ENCODE measurements around the gene PRKCB. TPM values are rescaled to one million over a fixed set of nuclear protein-coding genes. Genes with fewer than 3 reads are reported as not detected.

Gene PRKCB
- total RNA-seq, 1 donor from 2014 or later = 28.7 TPM

DNA sequence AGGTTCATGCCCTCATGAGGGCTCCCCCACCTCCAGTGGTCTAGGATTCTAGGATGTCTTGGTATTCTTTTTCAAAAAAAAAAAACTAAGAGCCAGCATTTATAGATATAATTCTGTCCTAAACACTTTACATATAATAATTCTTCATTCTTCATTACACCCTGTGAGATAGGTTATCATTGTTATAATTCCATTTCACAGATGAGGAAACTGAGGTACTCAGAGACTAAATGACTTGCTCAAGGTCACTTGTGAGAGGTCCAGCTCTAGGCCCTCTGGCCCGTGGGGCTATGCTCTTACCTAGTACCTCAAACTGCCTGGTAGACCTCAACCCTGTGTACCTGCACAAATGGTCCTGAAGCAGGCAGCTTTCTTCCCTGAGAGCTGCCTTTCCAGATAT is 172.2 kb downstream of the PRKCB start:
- no peak overlapping the region for H3K4me3 Mint-ChIP-seq (ENCODE audit: unreplicated experiment)
- H3K4me1 Mint-ChIP-seq (ENCODE audit: unreplicated experiment) = peaks cover 13% of the 10 kb centered on the region
- peaks cover 6% of the 10 kb centered on the region for H3K27me3 Mint-ChIP-seq (ENCODE audit: unreplicated experiment)
- H3K36me3 Mint-ChIP-seq (ENCODE audit: low read depth, unreplicated experiment) = no peaks in the 10 kb centered on the region
- no peaks in the 10 kb centered on the region for H3K9me3 Mint-ChIP-seq (ENCODE audit: unreplicated experiment)
- no peak overlapping the region for H3K27ac Mint-ChIP-seq (ENCODE audit: unreplicated experiment)
- DNase-seq (ENCODE audit: low spot score) = no peak
- TF ChIP-seq, protein P1, sequence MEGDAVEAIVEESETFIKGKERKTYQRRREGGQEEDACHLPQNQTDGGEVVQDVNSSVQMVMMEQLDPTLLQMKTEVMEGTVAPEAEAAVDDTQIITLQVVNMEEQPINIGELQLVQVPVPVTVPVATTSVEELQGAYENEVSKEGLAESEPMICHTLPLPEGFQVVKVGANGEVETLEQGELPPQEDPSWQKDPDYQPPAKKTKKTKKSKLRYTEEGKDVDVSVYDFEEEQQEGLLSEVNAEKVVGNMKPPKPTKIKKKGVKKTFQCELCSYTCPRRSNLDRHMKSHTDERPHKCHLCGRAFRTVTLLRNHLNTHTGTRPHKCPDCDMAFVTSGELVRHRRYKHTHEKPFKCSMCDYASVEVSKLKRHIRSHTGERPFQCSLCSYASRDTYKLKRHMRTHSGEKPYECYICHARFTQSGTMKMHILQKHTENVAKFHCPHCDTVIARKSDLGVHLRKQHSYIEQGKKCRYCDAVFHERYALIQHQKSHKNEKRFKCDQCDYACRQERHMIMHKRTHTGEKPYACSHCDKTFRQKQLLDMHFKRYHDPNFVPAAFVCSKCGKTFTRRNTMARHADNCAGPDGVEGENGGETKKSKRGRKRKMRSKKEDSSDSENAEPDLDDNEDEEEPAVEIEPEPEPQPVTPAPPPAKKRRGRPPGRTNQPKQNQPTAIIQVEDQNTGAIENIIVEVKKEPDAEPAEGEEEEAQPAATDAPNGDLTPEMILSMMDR (IDR thresholded peaks at IDR 0.05; ENCODE audit: unreplicated experiment) = no peak

DNA sequence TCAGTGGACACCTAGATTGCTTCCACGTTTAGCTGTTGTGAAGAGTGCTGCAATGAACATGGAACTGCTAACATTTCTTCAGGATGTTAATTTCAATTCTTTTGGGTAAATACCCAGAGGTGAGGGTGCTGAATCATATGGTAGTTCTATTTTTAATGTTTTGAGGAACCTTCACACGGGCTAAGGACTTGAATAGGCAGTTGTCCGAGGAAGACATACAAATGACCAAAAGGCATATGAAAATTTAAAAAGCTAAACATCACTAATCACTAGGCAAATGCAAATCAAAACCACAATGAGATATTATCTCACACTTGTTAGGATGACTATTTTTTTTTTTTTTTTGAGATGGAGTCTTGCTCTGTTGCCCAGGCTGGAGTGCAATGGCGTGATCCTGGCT is 173.3 kb downstream of the PRKCB start:
- Mint-ChIP-seq H3K27ac (ENCODE audit: unreplicated experiment) (no peak overlapping the region), H3K27me3 (ENCODE audit: unreplicated experiment) (peaks cover 6% of the 10 kb centered on the region), H3K9me3 (ENCODE audit: unreplicated experiment) (no peaks in the 10 kb centered on the region), H3K4me1 (ENCODE audit: unreplicated experiment) (peaks cover 13% of the 10 kb centered on the region), H3K36me3 (ENCODE audit: low read depth, unreplicated experiment) (no peaks in the 10 kb centered on the region), H3K4me3 (ENCODE audit: unreplicated experiment) (no peak overlapping the region)
- no peak for DNase-seq (ENCODE audit: low spot score)
- TF ChIP-seq, protein P1 (IDR thresholded peaks at IDR 0.05; ENCODE audit: unreplicated experiment) = no peak

DNA sequence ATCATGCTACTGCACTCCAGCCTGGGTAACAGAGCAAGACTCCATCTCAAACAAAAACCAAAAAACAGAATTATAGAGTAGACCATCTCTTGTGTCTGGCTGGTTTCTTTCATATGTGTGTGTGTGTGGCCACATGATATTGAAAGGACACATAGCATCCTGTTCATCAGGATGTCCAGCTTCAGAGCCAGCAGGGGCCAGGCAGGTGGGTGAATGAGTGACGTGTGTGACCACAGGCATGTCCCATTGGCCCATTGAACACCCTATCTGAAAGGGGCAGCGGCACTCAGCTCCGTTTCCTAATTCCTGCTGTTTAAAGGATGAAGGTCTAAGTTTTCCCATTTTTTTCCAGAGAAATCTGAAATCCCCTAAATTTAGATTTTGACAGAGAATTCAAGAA is 174.2 kb downstream of the PRKCB start:
- Mint-ChIP-seq H3K27me3 (ENCODE audit: unreplicated experiment) (peaks cover 6% of the 10 kb centered on the region), H3K4me1 (ENCODE audit: unreplicated experiment) (peaks cover 13% of the 10 kb centered on the region), H3K36me3 (ENCODE audit: low read depth, unreplicated experiment) (no peaks in the 10 kb centered on the region), H3K9me3 (ENCODE audit: unreplicated experiment) (no peaks in the 10 kb centered on the region), H3K27ac (ENCODE audit: unreplicated experiment) (no peak overlapping the region), H3K4me3 (ENCODE audit: unreplicated experiment) (no peak overlapping the region)
- TF ChIP-seq, protein P1 (IDR thresholded peaks at IDR 0.05; ENCODE audit: unreplicated experiment) = no peak
- no peak for DNase-seq (ENCODE audit: low spot score)

DNA sequence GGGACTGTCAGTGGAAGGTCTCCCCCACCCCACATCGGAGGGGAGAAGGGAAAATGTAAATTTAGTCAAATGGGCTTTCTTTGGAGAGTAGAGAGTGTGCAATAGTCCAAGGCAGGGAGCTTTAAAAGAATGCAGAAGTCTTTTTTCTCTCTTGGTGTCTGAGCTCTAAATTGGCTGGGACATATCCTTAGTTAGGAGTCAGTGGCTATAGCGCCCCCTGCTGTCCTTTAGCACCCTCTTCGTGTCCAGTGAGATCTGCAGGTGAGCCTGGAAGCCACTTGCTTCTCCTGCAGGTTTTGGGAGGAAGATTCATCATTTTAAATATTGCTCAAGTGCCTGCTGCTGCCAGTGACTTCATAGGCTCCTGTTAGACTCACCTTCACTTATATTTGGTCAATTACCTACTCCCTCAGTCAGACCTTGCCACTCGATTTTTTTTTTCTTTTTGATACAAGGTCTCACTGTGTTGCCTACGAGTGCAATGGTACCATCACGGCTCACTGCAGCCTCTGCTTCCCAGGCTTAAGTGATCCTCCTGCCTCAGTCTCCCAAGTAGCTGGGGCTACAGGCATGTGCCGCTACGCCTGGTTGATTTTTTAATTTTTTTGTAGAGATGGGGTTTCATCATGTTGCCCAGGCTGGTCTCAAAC is 174.8 kb downstream of the PRKCB start:
- DNase-seq (ENCODE audit: low spot score) = peak; percentile 69
- H3K4me1 Mint-ChIP-seq (ENCODE audit: unreplicated experiment) = peaks cover 12% of the 10 kb centered on the region
- H3K4me3 Mint-ChIP-seq (ENCODE audit: unreplicated experiment) = no peak overlapping the region
- H3K36me3 Mint-ChIP-seq (ENCODE audit: low read depth, unreplicated experiment) = no peaks in the 10 kb centered on the region
- no peak overlapping the region for H3K27ac Mint-ChIP-seq (ENCODE audit: unreplicated experiment)
- TF ChIP-seq, protein P1 (IDR thresholded peaks at IDR 0.05; ENCODE audit: unreplicated experiment) = peak; percentile 84
- H3K9me3 Mint-ChIP-seq (ENCODE audit: unreplicated experiment) = no peaks in the 10 kb centered on the region
- peaks cover 6% of the 10 kb centered on the region for H3K27me3 Mint-ChIP-seq (ENCODE audit: unreplicated experiment)

DNA sequence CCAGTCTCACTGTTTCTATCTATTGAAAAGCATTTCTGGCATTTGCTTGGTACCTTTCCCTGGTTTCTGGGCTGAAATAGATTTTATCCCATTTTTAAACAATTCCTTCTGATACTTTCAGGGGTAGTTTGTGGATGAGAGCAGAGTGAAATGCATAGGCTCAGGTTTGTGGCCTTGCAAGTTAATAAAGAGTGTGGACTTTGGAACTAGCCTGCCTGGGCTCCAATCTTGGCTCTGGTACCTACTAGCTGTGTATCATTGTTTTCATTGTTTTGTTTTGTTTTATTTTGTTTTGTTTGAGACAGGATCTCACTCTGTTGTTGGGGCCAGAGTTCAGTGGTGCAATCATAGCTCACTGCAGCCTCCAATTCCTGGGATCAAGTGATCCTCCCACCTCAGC is 175.5 kb downstream of the PRKCB start:
- Mint-ChIP-seq H3K9me3 (ENCODE audit: unreplicated experiment) (no peaks in the 10 kb centered on the region), H3K27ac (ENCODE audit: unreplicated experiment) (no peak overlapping the region), H3K4me1 (ENCODE audit: unreplicated experiment) (peaks cover 6% of the 10 kb centered on the region), H3K36me3 (ENCODE audit: low read depth, unreplicated experiment) (no peaks in the 10 kb centered on the region), H3K4me3 (ENCODE audit: unreplicated experiment) (no peak overlapping the region), H3K27me3 (ENCODE audit: unreplicated experiment) (peaks cover 6% of the 10 kb centered on the region)
- no peak for DNase-seq (ENCODE audit: low spot score)
- TF ChIP-seq, protein P1 (IDR thresholded peaks at IDR 0.05; ENCODE audit: unreplicated experiment) = no peak
